HepG2 (cell line): ENCODE data around the gene WDR31. TPM values are rescaled to one million over a fixed set of nuclear protein-coding genes. Genes with fewer than 3 reads are reported as not detected.
A peak's percentile ranks its signal among the peaks of the same experiment; 100 is the strongest.

ENCODE experiments used
- ADNP ChIP-seq: sonication (generic); formaldehyde crosslinking; IDR thresholded peaks from 2 replicates; pipeline ENCODE4 v1.4.0; 2020; ENCODE audit warnings: missing genetic modification reagents
- BRD4 ChIP-seq: sonication (generic); formaldehyde crosslinking; IDR thresholded peaks from 2 replicates; pipeline ENCODE4 v1.4.0; 2020; ENCODE audit warnings: missing genetic modification reagents
- HOXD1 ChIP-seq: sonication (generic); formaldehyde crosslinking; IDR thresholded peaks from 2 replicates; pipeline ENCODE4 v1.5.0; 2020; ENCODE audit warnings: missing genetic modification reagents
- KDM5B ChIP-seq: sonication (generic); formaldehyde crosslinking; IDR thresholded peaks from 2 replicates; pipeline ENCODE4 v1.4.0; 2020; ENCODE audit warnings: missing genetic modification reagents, mild to moderate bottlenecking, borderline replicate concordance
- NCOA1 ChIP-seq: sonication (generic); formaldehyde crosslinking; IDR thresholded peaks from 2 replicates; pipeline ENCODE4 v1.9.0; 2021; ENCODE audit warnings: missing genetic modification reagents
- PAF1 ChIP-seq: IDR thresholded peaks from 2 replicates; pipeline ENCODE4 v1.6.1; 2016; ENCODE audit warnings: missing genetic modification reagents, missing compliant biosample characterization
- YY1 ChIP-seq: IDR thresholded peaks from 2 replicates; pipeline ENCODE4 v1.6.1; 2011; ENCODE audit warnings: low read length, low read depth, moderate library complexity, mild to moderate bottlenecking; ENCODE audit not compliant: insufficient read depth, insufficient replicate concordance
- ZNF160 ChIP-seq: sonication (generic); formaldehyde crosslinking; IDR thresholded peaks from 2 replicates; pipeline ENCODE4 v1.8.0; 2022; ENCODE audit warnings: mild to moderate bottlenecking, inconsistent platforms, missing genetic modification reagents
- ZNF292 ChIP-seq: sonication (generic); formaldehyde crosslinking; IDR thresholded peaks from 2 replicates; pipeline ENCODE4 v1.8.1; 2022; ENCODE audit warnings: mild to moderate bottlenecking, low read depth, missing genetic modification reagents, borderline replicate concordance
- ZNF350 ChIP-seq: sonication (generic); formaldehyde crosslinking; IDR thresholded peaks from 2 replicates; pipeline ENCODE4 v1.4.0; 2020; ENCODE audit warnings: mild to moderate bottlenecking, low read depth, missing genetic modification reagents, borderline replicate concordance
- ZNF543 ChIP-seq: sonication (generic); formaldehyde crosslinking; IDR thresholded peaks from 2 replicates; pipeline ENCODE4 v1.4.0; 2020; ENCODE audit warnings: mild to moderate bottlenecking, missing genetic modification reagents
- ZNF660 ChIP-seq: sonication (generic); formaldehyde crosslinking; IDR thresholded peaks from 2 replicates; pipeline ENCODE4 v1.5.1; 2020; ENCODE audit warnings: mild to moderate bottlenecking, low read depth, missing genetic modification reagents, borderline replicate concordance
- ZNF7 ChIP-seq: IDR thresholded peaks from 2 replicates; pipeline ENCODE4 v1.6.1; 2016; ENCODE audit warnings: missing biosample characterization, missing genetic modification reagents
- polyA plus RNA-seq, 8 experiments: library from polyadenylated mRNA; depleted of rRNA in 3 of 8; stranded (reverse) in 7 of 8; unstranded in 1 of 8; fragments of >200 nt; fragmentation: Illumina TruSeq in 4 of 8; extraction: Trizol in 4 of 8; gene quantifications; 2 replicates each; pipeline versions ENCODE4 v1.2.1 to v1.2.3, GENCODE V29; 2011 to 2016; ENCODE audit warnings: low read depth in 4 of 8, missing spikeins in 1 of 8, mixed read lengths in 1 of 8; ENCODE audit not compliant: insufficient read depth in 1 of 8
- total RNA-seq, 5 experiments: library from RNA; depleted of rRNA; stranded (reverse); fragments of >200 nt; fragmentation: Illumina TruSeq; extraction: Trizol; gene quantifications; 2 replicates each; pipeline ENCODE4 v1.2.3, GENCODE V29; 2016; ENCODE audit warnings: low read depth in 1 of 5
- TF ChIP-seq, protein P1 (sequence below): sonication (generic); formaldehyde crosslinking; IDR thresholded peaks from 2 replicates; pipeline ENCODE4 v1.4.0; 2020; ENCODE audit warnings: missing genetic modification reagents
- TF ChIP-seq, protein P2 (sequence below): IDR thresholded peaks from 2 replicates; pipeline ENCODE4 v1.4.0; 2020; ENCODE audit warnings: mild to moderate bottlenecking, missing genetic modification reagents
- TF ChIP-seq, protein P3 (sequence below): sonication (generic); formaldehyde crosslinking; conservative IDR thresholded peaks from 2 replicates; pipeline ENCODE4 v1.4.0; 2020; ENCODE audit warnings: mild to moderate bottlenecking, missing genetic modification reagents, moderate library complexity
- TF ChIP-seq, protein P4 (sequence below): sonication (generic); formaldehyde crosslinking; IDR thresholded peaks from 2 replicates; pipeline ENCODE4 v1.4.0; 2020; ENCODE audit warnings: missing genetic modification reagents, mild to moderate bottlenecking, borderline replicate concordance

WDR31 gene
- total and polyA plus RNA-seq, 2 of the 13 experiments (the other 11 are each of a cell fraction or from before 2014, with no cell fraction given) = 0.33 to 1.7 TPM

DNA sequence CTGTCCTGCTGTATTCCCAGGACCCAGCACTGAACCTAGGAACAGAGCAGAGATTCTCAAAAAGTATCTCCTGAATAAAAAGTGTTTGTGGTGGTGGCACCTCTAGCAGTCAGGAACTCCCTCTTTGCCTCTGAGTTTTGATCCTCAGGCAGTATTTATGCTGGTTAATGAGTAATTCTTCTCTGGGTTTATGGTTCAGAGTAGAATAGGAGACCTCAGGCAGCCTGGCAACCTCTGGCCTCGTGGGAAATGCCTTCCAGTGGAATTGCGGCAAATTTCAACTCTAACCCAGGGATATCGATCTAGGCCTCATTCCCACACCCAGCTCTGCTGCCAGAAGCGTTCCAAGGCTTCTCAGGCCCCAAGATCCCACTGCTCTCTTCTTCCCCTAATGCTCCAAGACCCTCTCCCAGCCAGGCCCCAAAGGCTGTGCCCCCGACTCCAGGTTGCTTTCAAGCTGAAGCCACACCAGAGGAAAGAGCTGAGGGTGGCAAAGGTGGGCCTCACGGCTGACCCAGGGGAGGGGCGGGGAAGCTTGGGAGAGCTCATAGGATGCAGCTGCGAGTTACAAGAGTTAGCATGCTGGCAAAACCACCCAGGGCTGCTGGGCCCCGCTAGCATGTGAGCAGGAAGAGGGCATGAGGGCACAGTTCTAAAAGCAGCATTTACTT, 47.6 kb upstream of the WDR31 start (continued):
- TF ChIP-seq, protein P1, sequence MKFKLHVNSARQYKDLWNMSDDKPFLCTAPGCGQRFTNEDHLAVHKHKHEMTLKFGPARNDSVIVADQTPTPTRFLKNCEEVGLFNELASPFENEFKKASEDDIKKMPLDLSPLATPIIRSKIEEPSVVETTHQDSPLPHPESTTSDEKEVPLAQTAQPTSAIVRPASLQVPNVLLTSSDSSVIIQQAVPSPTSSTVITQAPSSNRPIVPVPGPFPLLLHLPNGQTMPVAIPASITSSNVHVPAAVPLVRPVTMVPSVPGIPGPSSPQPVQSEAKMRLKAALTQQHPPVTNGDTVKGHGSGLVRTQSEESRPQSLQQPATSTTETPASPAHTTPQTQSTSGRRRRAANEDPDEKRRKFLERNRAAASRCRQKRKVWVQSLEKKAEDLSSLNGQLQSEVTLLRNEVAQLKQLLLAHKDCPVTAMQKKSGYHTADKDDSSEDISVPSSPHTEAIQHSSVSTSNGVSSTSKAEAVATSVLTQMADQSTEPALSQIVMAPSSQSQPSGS (CRISPR knock-in tag) = peak; percentile 77
- TF ChIP-seq ZNF160 (CRISPR knock-in tag) (peak; percentile 45; the same call in 1 of the 2 replicates), ZNF543 (0 out of 2 replicates have a peak, but pooled peaks have one; percentile 32), NCOA1 (CRISPR knock-in tag) (peak; percentile 70; the same call in 1 of the 2 replicates), KDM5B (CRISPR knock-in tag) (peak; percentile 57; the same call in 1 of the 2 replicates), ADNP (CRISPR knock-in tag) (no peak), ZNF7 (CRISPR knock-in tag) (peak; percentile 55; the same call in 1 of the 2 replicates), ZNF350 (CRISPR knock-in tag) (peak; percentile 47; the same call in 1 of the 2 replicates), HOXD1 (peak; percentile 80; the same call in 1 of the 2 replicates), ZNF660 (CRISPR knock-in tag) (no peak), ZNF292 (CRISPR knock-in tag) (peak; percentile 72), YY1 (peak; percentile 54), PAF1 (no peak), BRD4 (CRISPR knock-in tag) (peak; percentile 73; the same call in 1 of the 2 replicates)
- TF ChIP-seq, protein P2, sequence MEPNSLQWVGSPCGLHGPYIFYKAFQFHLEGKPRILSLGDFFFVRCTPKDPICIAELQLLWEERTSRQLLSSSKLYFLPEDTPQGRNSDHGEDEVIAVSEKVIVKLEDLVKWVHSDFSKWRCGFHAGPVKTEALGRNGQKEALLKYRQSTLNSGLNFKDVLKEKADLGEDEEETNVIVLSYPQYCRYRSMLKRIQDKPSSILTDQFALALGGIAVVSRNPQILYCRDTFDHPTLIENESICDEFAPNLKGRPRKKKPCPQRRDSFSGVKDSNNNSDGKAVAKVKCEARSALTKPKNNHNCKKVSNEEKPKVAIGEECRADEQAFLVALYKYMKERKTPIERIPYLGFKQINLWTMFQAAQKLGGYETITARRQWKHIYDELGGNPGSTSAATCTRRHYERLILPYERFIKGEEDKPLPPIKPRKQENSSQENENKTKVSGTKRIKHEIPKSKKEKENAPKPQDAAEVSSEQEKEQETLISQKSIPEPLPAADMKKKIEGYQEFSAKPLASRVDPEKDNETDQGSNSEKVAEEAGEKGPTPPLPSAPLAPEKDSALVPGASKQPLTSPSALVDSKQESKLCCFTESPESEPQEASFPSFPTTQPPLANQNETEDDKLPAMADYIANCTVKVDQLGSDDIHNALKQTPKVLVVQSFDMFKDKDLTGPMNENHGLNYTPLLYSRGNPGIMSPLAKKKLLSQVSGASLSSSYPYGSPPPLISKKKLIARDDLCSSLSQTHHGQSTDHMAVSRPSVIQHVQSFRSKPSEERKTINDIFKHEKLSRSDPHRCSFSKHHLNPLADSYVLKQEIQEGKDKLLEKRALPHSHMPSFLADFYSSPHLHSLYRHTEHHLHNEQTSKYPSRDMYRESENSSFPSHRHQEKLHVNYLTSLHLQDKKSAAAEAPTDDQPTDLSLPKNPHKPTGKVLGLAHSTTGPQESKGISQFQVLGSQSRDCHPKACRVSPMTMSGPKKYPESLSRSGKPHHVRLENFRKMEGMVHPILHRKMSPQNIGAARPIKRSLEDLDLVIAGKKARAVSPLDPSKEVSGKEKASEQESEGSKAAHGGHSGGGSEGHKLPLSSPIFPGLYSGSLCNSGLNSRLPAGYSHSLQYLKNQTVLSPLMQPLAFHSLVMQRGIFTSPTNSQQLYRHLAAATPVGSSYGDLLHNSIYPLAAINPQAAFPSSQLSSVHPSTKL (CRISPR knock-in tag) = peak; percentile 90
- TF ChIP-seq, protein P3, sequence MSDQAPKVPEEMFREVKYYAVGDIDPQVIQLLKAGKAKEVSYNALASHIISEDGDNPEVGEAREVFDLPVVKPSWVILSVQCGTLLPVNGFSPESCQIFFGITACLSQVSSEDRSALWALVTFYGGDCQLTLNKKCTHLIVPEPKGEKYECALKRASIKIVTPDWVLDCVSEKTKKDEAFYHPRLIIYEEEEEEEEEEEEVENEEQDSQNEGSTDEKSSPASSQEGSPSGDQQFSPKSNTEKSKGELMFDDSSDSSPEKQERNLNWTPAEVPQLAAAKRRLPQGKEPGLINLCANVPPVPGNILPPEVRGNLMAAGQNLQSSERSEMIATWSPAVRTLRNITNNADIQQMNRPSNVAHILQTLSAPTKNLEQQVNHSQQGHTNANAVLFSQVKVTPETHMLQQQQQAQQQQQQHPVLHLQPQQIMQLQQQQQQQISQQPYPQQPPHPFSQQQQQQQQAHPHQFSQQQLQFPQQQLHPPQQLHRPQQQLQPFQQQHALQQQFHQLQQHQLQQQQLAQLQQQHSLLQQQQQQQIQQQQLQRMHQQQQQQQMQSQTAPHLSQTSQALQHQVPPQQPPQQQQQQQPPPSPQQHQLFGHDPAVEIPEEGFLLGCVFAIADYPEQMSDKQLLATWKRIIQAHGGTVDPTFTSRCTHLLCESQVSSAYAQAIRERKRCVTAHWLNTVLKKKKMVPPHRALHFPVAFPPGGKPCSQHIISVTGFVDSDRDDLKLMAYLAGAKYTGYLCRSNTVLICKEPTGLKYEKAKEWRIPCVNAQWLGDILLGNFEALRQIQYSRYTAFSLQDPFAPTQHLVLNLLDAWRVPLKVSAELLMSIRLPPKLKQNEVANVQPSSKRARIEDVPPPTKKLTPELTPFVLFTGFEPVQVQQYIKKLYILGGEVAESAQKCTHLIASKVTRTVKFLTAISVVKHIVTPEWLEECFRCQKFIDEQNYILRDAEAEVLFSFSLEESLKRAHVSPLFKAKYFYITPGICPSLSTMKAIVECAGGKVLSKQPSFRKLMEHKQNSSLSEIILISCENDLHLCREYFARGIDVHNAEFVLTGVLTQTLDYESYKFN = peak; percentile 99
- TF ChIP-seq, protein P4, sequence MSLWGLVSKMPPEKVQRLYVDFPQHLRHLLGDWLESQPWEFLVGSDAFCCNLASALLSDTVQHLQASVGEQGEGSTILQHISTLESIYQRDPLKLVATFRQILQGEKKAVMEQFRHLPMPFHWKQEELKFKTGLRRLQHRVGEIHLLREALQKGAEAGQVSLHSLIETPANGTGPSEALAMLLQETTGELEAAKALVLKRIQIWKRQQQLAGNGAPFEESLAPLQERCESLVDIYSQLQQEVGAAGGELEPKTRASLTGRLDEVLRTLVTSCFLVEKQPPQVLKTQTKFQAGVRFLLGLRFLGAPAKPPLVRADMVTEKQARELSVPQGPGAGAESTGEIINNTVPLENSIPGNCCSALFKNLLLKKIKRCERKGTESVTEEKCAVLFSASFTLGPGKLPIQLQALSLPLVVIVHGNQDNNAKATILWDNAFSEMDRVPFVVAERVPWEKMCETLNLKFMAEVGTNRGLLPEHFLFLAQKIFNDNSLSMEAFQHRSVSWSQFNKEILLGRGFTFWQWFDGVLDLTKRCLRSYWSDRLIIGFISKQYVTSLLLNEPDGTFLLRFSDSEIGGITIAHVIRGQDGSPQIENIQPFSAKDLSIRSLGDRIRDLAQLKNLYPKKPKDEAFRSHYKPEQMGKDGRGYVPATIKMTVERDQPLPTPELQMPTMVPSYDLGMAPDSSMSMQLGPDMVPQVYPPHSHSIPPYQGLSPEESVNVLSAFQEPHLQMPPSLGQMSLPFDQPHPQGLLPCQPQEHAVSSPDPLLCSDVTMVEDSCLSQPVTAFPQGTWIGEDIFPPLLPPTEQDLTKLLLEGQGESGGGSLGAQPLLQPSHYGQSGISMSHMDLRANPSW (CRISPR knock-in tag) = peak; percentile 81
